Glomerular visceral epithelial cell (primary cell): ENCODE measurements around the gene RING1.
"Not testable (repeated sequence)": the region's sequence is repeated elsewhere in the genome, so short reads cannot be mapped to it uniquely, and the experiment has no call there.

Experiments
- DNase-seq: peaks from one replicate; pipeline ENCODE4 v3.0.0-alpha.2; 2016; ENCODE audit errors: extremely low spot score

Gene RING1

DNA sequence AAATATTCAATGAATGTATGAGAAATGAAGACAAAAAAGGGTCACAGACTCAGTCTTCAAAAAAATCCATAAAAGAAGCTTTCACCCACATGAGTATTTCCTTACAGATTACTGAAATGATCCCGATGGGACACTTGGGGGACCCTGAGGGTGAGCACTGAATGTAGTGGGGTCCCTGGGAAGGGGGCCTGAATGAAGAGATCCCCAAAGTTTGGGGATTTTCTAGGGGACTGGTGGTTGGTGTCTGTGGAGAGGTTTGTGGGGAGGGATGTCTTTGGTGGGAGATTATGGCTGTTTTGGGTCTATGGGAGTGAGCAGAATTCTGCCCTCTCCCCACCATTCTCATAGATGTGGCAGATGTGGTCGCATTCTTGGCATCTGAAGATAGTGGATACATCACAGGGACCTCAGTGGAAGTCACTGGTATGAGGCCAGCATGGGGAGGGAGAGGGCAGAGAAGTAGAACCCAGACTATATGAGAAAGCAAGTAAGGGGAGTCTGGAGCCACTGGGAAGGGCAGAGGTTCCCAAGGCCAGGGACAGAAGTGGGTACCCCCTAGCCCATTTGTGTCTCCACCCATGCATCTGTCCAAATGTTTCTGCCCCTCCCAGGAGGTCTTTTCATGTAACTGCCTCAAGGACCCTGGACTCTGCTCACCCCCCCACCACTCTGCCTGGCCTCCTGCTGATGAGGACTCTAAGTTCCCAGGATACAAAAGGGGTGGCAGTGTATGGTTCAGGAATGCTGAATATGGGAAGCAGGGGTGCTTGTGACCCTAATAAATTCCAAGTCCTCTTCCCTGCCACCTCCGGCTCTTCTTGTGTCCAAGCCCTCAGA, 2.1 kb upstream of the RING1 start:
- peak; percentile 54 for DNase-seq

DNA sequence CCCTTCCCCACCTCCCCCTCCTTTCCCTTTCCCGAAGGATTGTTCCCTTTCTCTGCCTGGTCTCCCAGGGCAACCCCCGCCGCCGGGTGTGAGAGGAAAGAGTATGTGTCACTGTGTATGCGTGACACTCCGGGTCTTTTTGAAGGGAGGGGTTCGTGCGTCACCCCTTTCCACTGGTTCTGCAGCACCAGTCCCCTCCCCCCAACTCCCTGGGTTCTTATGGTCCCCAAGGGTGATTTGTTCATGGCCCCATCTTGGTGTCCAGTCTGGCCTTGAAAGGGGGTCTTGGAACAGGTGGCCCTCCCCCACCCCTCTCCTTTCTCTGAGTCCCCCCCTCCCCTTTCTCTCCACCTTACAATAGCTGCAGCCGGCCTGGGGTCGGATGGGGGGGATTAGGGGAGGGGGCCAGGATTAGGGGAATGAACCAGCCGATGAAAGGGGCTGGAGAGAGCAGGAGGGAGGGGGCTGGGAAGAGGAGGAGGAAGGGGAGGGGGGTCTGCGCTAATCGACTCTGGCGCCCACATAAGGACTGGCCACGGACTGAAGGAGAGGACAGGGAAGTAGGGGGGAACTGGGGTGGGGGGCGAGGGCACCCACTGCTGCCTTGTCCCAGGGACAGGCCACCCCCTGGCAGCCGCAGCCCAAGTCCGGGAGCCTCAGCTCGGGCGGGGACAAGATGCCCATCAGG, 1.3 kb upstream of the RING1 start:
- DNase-seq = peak; percentile 76

DNA sequence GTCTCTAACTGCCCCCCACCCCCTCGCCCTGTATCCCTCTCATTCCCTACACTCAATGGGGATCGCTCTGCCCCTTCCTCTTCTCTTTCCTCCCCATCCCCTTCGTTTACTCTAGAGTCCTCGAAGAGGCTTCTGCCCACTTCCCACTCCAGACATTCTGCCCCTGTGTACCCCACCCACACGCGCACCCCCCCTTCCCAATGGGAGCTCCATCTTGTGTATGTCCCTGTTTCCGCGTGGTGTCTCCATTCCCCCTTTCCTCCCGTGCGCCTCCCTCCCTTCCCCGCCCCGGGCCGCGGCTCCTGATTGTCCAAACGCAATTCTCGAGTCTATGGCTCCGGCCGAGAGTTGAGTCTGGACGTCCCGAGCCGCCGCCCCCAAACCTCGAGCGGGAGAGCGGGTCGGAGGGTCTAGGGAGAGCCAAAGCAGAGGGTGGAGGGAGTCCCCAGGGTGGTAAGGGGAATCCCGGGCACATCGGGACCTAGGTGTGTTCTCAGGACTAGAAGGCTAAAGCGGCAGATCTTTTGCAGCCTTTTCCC, 679 bp upstream of the RING1 start:
- peak; percentile 42 for DNase-seq

DNA sequence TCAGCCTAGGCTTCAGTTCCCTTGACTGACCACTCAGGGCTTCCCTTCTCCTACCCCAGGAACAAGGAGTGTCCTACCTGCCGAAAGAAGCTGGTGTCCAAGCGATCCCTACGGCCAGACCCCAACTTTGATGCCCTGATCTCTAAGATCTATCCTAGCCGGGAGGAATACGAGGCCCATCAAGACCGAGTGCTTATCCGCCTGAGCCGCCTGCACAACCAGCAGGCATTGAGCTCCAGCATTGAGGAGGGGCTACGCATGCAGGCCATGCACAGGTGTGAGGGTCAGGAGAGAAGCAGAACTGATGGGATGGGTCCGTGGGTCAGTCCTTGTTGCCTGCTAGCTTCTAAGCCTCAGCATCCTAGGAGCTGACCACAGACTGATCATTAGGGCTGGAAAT, 1.6 kb downstream of the RING1 start:
- DNase-seq = no peak

DNA sequence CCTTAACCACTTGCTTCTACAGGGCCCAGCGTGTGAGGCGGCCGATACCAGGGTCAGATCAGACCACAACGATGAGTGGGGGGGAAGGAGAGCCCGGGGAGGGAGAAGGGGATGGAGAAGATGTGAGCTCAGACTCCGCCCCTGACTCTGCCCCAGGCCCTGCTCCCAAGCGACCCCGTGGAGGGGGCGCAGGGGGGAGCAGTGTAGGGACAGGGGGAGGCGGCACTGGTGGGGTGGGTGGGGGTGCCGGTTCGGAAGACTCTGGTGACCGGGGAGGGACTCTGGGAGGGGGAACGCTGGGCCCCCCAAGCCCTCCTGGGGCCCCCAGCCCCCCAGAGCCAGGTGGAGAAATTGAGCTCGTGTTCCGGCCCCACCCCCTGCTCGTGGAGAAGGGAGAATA, 2.8 kb downstream of the RING1 start:
- DNase-seq = no peak

DNA sequence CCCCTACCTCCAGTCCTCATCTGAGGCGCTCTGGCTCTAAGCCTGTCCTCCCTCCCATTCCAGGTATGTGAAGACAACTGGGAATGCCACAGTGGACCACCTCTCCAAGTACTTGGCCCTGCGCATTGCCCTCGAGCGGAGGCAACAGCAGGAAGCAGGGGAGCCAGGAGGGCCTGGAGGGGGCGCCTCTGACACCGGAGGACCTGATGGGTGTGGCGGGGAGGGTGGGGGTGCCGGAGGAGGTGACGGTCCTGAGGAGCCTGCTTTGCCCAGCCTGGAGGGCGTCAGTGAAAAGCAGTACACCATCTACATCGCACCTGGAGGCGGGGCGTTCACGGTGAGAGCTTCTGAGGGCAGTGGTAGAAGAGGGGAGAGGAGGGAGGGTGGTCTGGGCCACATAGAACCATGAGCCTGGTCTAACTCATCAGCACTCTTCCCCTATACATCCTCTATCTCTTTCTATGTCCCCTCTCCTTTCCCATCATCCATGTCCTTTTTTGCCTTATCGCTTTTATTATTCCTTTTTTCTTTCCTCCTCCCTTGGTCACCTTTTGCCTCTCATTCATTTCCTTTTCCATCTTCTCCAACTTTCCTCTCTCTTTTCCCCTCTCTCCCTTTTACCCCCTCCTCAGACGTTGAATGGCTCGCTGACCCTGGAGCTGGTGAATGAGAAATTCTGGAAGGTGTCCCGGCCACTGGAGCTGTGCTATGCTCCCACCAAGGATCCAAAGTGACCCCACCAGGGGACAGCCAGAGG, 3.5 kb downstream of the RING1 start:
- no peak for DNase-seq

DNA sequence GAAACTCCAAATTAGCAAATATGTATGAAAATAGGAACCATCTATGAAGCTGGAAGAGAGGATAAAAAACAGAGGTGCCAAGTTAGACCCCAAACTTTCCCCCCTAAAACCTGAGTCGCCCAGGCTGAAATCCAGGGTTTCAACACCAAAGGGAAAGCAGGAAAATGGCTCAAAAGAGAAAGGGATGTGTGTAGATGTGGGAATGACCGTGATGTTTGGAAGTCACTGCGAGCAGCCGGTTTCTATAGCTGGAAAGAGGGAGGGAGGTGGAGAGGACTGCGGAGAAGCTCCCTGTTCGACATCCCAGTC, 4.5 kb downstream of the RING1 start:
- no peak for DNase-seq

DNA sequence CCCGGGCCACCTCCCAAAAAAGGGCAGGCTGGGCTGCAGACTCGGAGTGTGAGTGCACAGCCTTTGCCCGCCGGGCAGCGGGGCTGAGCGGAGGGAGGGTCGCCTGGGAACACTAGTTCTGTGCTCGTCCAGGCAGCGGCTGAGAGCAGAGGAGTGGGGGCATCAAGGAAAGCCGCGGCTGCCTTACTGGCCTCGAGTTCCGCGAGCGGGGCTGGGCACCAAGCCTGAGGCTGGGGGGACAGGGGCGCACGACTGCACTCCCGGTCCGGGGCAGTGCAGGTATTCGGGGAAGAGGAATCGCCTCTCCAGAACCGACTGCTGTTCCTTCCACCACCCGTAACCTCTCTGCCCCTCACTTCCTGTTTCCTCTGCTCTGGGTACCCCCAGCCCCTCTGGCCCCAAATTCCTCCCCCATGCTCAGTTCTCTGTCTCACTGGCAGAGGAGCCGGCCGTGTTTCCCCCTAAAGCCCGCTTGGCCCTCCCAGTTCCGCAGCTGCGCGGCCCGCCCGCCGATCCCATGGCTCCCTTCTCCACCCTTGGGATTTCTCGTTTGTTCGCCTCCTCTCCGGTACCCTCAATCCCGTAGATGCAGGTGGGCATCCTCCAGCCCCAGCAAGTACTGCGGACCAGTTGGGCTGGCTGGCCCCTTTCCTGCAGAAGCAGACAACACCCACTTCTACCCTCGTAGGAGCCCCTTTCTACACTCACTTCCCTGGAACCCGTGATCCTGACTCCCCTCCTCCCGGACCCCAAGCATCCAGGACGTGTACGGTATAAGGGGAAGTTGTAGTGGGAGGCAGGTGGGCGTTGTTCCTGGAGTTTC, 5.1 kb downstream of the RING1 start:
- peak; percentile 18 for DNase-seq

DNA sequence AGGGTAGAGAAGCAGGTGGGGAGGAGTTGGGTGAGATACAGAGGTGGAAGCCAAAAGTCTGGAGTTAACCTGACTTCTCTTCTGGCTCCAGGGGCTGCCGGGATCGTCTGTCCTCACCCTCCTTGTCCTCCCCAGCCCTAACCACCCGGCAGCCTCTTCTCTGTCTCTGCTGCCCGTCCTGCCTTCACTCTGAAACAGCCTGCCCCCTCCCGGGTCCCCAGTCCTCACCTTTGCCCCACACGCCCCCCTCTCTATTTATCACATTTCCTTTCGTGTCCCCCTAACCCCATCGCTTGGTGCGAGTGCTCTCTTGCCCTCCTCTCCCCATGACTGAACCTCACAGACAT, 5.7 kb downstream of the RING1 start:
- DNase-seq = no peak

DNA sequence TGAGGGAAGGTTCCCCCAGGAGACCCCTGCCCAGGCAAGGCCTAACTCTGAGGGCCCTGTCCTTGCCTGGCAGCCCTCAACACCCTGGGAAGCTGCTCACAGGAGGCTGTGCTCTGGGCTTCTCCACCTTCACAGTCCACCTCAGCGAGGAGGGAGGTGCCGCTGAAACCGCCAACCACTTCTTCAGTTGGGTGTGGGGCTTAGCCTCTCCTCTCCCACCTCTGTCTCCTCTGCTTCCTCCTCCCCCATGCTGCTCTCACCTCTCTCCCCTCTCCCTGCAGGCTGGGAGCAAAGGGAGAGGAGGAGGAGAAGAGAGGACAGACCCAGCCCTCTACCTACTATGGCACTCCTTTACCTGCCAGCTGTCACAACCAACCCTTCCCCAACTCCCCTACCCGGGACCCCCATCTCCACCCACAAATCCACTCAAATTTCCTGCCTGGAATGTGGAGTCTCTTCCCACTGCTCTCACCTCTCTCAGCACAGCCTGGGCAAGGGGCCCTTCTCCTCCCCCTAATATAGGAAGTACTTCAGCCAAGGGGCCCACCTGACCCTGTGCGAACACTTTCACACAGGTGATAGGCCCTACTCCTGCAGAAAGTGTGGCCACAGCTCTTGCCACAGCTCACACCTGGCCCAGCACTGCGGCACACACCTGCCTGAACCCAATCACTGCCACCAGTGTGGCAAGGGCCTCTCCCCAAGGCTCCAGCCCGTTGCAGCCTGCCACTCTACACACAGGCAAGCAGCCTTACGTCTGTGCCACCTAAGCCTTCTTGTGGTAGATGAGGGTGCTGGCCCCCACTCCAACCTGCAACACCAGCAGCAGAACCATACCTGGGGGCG, 7.2 kb downstream of the RING1 start:
- DNase-seq = no peak

DNA sequence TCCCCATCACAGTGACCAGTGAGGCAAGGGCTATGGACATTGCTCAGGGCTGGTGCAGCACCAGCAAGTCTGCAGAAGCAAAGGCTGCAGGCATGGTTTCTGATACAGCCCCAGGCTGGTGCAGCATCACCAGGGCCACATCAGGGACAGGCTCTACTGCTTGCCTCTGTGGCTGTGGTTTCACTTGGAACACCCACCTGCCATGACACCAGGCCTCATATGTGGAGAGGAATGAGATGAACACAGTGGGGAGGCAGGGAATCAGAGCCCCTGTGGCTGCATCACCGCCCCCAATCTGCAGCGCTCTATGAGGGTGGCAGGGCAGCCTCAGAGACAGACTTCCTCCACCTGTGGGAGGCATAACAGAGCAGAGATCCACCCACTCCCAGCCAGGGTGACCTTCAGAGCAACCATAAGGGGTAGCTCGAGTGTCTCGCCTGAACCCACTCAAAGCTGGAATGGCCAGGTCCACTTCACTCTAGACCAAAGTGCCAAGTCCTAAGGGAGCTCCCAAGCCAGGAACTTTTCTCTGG, 7.9 kb downstream of the RING1 start:
- DNase-seq = no peak

DNA sequence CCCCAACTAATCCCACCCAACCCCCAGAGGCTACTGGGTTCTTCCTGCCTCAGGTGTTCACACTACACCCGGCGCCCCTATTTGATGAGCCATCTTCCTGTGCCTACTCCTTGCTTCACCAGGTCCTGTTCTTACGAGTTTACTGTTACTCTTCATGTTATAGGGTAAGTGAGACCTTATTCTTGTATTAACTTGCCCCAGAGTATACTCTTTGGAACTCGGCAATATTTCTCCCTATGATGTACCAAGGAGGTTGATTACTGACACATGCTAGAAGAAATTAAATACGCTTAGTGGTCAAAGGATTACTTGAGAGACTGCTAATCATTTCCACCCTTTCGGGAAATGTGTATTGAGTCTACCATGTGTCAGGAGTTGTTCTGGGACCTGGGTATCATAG, 8.9 kb downstream of the RING1 start:
- no peak for DNase-seq

DNA sequence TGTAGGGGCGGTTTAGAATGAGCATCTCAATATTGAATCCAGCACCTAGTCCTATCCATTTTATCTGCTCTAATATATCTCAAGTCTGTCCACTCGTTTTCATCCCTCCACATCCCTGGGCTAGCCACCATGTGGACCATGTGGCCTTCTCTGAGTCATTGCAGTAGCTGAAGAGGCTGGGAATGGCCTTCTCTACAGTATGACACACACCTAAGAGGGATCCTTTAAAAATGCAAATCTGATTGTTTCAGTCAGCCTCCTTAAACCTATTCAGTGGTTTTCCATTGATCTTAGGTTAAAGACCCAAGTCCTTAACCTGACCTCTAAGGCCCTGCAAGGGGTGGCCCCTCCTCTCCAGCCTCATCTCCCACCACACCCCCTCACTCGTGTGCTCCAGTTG, 9.4 kb downstream of the RING1 start:
- DNase-seq = no peak

DNA sequence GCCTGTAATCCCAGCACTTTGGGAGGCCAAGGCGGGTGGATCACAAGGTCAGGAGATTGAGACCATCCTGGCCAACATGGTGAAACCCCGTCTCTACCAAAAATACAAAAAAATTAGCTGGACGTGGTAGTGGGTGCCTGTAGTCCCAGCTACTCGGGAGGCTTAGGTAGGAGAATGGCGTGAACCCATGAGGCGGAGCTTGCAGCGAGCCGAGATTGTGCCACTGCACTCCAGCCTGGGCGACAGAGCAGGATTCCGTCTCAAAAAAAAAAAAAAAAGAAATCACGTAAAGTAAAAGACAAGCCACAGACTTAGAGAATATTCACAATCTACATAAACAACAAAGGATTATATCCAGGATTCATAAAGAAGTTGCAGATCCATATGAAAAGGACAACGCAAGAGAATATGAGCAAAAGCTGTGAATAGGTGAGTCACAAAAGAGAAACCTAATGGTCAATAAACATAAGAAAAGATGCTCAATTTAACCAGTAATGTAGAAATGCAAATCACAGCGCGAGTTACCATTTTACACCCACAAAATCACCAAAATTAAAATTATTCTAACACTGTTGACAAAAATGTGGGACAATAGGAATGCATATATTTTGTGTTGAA, 18.3 kb downstream of the RING1 start:
- not testable (repeated sequence) for DNase-seq

DNA sequence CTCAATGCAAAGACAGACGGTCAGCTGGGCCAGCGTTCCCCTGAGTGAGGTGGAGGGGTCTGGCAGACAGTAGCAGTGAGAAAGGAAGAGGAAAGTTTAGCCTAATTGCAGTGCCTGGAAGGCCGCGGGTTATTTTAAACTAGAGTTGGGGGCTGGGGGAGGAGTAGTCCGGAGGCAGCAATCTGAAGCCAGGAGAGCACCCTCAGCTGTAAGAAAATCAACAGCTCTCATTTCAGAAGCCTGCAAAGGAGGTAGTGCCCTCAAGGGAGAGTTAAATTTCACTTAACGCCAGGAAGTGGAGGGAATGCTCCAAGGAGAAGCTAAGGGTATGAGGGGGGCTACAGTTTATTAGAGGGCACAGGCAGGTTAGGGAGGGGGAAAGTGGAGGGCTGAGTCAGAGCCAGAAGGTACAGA, 26.9 kb downstream of the RING1 start:
- DNase-seq = no peak

DNA sequence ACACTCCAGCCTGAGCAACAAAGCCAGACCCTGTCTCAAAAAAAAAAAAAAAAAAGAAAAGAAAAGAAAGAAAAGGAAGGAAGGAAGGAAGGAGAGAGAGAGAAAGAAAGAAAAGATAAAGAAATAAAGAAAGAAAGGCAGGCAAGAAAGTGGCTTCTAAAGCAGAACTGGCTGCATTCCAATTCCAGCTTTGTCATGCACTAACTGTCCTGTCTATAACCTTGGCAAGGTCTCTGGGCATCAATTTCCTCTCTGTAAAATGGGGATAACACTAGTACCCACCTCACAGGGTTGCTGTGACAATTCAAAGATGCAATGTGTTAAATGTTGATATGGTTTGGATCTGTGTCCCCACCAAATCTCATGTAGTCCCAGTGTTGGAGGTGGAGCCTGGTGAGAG, 28.0 kb downstream of the RING1 start:
- no peak for DNase-seq

DNA sequence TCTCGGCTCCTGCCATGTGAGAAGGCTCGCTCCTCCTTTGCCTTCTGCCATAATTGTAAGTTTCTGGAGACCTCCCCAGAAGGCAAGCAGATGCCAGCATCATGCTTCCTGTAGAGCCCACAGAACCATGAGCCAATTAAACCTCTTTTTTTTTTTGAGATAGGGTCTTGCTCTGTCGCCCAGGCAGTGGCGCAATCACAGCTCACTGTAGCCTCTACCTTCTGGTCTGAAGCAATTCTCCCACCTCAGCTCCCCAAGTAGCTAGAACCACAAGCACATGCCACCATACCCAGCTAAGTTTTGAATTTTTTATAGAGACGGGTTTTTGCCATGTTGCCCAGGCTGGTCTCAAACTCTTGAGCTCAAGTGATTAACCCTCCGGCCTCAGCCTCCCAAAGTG, 28.6 kb downstream of the RING1 start:
- DNase-seq = no peak

DNA sequence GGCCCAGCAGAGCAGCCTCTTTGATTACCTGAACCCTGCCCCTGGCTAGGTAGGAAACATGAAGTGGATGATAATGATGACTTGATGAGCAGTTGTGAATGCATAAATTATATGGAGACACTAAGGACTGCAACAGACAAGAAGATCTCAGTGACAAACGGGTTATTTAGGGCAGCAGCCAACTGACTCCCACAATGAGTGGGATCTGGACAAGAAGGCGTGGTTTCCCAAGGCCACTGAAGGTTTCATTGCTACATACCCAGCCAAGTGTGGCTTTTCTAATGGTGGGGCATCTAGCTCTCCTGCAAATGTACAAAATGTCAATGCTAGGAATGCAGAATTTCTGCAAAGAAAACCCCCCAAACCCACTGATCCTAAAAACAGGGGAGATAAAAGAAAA, 29.4 kb downstream of the RING1 start:
- no peak for DNase-seq

DNA sequence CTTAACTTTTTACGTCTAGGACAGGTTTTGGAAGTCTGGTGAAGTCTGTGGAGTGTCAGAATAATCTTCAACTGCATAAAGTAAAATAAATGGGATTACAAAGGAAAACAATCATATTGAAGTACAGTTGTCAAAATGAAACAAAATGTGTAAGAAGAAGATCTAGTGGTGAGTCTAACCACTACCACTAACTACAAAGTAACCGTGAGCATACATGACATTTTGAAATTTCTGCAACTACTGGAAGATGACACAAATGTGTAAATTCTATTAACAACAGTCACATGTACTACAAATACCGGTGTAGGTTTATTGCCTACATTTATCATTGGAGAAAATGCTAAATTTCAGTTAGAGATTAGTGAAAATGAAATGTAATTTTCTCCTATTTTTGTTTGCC, 33.7 kb downstream of the RING1 start:
- no peak for DNase-seq

DNA sequence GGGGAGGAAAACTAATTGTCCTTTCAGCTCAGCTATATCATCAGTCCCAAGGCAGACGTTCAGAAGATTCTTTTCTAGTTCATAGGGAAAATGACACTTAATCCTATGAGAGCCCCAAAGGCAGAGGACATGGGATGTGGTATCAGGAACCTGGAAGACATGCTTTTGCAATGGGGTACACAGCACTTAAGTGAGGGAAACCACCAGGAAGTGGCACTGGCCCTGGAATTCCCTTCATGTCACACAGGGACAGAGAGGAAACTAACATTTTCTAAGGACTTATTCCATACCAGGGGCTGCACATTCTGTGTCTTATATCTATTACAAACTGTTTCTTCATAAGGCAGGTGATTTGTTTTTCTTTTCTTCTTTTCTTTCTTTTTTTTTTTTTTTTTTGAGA, 35.2 kb downstream of the RING1 start:
- no peak for DNase-seq
